Mesenteric fat pad (tissue), 1 donor: ENCODE results near the gene CSF3R. TPM values are rescaled to one million over a fixed set of nuclear protein-coding genes. Genes with fewer than 3 reads are reported as not detected.
"Not testable (repeated sequence)": the region's sequence is repeated elsewhere in the genome, so short reads cannot be mapped to it uniquely, and the experiment has no call there.

Source experiments
- DNase-seq: peaks from one replicate; pipeline ENCODE4 v3.0.0-alpha.2; 2020; ENCODE audit warnings: low spot score
- total RNA-seq: library from RNA; stranded (reverse); fragmentation: NEBNext Ultra II Directional; extraction: Animal tissue kit (Norgen Biotek cat#: 25700); gene quantifications from one replicate; pipeline ENCODE4 v1.2.1, GENCODE V29; 2021
- donor health status: DM: yes; HTN: yes; CAD: no.

The CSF3R gene
- total RNA-seq, 1 donor from 2014 or later: 82.0 TPM

GRCh38 chr1:36484099-36484498, 1.4 kb upstream of the CSF3R start:
- peak; percentile 9 for DNase-seq

GRCh38 chr1:36481771-36482723, 666 bp downstream of the CSF3R start:
- DNase-seq: peak; percentile 82

DNA sequence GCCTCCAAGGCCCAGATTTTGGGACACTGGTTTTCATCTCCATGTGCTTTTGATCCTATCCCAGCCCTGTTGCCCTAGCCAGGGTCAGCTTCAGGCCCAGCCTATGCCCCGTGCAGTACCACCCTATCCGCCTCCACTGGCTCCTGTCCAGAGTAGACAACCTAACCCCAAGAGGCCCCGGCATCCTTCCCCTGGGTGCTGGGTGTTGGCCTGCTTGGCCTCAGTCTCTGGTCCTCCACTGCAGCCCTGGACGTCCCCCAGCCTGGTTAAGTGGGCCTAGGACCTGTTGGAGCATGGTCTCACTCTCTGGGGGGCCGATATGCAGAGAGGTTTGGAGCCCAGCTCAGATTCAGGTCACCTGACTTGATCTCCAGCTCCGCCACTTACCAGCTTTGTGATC, 1.6 kb downstream of the CSF3R start:
- peak; percentile 74 for DNase-seq

DNA sequence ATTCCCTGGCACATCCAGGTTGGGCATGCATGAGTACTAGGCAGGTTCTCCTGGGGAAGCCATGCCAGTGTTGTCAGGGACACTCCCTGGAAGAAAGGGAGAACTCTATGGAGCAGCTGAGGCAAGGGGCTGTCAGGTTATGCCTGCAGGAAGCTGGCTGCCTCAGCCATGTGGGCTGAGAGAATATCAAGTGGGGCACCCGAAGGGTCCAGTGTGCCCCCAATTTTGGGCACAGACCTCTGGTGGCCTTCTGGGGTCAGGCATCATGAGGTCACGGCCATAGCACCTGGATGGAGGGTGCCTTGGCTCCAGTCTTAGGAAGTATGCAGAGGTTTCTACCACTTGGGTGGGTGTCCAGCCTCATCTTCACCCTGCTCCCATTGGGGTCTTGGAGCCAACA, 2.6 kb downstream of the CSF3R start:
- peak; percentile 74 for DNase-seq

DNA sequence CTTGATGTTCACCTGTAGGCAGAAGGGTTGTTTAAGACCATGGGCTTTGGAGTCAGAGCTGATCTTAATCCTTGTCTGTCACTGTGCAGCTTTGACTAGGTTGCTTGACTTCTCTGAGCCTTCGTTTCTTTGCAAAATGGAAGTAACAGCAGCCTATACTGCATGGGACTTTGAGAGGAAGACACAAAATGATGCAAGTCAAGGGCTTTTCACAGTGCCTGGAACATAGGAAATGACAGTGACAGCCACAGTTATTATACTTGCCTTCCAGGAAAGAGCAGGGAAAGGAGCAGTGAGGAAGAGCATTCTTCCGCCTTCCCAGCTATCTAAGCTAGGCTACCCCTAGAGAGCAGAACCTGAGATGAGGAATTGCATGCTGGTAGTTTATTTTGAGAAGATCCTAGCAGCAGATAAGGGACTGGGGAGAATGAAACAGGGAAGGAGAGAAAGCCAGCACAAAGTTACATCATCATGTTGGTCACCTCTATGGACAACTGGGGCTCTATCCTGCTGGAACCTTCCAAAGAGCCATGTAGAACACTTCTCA, 3.1 kb downstream of the CSF3R start:
- DNase-seq: no peak

DNA sequence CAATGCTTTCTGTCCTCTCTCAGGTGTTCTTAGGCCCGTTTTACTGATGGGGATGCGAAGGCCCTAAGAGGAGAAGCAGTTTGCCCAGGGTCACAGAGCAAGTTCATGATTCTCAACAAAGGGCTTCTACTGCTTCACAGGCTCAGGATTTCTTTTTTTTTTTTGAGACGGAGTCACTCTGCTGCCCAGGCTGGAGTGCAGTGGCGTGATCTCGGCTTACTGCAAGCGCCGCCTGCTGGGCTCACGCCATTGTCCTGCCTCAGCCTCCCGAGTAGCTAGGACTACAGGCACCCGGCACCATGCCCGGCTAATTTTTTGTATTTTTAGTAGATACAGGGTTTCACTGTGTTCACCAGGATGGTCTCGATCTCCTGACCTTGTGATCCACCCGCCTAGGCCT, 5.1 kb downstream of the CSF3R start:
- not testable (repeated sequence) for DNase-seq

- no peak for DNase-seq
Observed at GRCh38 chr1:36476945-36477344, 5.8 kb downstream of the CSF3R start.

GRCh38 chr1:36475910-36476604, 6.7 kb downstream of the CSF3R start:
- DNase-seq: no peak

- DNase-seq: no peak
Observed at GRCh38 chr1:36475341-36475740, 7.4 kb downstream of the CSF3R start.

GRCh38 chr1:36472656-36473055, 10.1 kb downstream of the CSF3R start:
- no peak for DNase-seq

GRCh38 chr1:36471830-36472641, 10.7 kb downstream of the CSF3R start:
- DNase-seq: no peak

- no peak for DNase-seq
Observed at GRCh38 chr1:36469163-36469562, 13.6 kb downstream of the CSF3R start.

DNA sequence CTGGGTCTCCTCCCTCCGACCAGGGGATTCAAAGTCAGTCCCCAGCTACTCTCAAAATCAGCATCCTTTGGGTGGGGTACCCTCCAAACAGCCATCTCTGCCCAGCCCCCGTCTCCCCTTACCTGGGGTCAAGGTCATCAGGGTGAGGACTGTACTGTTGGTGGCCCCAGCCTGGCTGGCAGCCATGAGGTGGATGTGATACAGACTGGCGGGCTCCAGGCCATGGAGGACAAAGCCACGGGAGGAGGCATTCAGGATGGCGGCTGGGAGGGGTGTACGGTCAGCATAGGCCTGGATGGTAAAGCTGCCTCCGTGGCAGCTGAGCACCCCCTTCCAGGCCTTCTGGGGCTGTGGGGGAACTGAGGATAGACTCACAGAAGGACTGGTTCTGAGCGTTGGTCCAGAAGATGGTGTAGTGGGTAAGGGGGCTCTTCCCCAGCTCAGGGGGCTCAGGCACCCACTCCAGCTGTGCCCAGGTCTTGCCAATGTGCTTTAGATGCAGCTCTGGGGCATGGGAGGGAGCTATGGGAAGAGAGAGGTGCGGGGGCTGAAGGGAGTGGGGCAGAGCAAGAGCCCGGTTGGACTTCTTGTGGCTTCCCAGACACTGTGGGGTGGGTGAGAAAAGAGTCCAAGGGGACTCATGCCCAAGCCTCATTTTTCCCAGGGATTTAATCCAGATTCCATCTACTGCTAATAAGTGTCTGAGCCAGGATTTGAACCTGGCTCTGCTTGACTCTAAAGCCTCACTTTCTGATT, 14.8 kb downstream of the CSF3R start:
- no peak for DNase-seq

GRCh38 chr1:36467027-36467410, 15.7 kb downstream of the CSF3R start:
- no peak for DNase-seq

GRCh38 chr1:36466370-36467026, 16.2 kb downstream of the CSF3R start:
- no peak for DNase-seq

GRCh38 chr1:36465731-36466369, 16.9 kb downstream of the CSF3R start:
- no peak for DNase-seq

DNA sequence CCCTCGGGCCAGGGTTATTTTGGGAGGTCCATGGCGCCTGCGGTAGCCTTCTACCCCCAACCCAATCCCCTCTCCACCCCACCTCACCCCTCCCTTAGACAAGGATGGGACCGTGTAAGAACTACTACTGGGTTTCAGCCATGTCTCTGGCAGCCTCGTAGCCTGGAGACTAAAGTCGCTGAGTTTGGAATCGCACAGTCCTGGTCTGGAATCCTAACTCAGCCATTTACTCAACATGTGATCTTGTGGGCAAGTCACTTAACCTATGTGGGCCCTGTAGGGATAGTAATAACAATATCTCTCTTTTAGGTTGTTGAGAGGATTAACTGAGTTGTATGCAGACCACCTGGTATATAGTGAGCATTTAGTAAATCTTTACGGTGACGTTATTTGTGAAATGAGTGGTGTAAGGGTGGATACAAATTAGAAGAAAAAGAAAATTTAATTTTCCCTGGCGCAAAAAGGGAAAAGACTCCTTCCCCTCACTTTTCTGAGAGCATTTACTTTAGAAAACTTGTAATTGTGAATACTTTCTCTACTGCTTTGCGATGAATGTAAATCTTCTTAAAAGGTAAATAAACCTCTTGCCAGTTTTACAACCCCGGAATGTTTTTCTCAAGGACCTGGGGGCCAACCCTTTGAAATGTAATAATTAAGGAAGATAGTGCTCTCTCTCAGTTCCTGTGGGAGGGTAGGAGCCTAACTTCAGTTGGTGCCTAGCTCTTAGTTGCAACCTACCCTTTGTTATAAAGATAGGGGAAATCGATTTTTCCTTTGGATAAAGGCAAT, 17.9 kb downstream of the CSF3R start:
- DNase-seq: no peak

- peak; percentile 97 for DNase-seq
Observed at GRCh38 chr1:36463803-36464604, 18.7 kb downstream of the CSF3R start, which contains the start of gene MRPS15. TSS of gene MRPS15 (minus strand) at chr1:36464384. CDS start at chr1:36464275, 109 bp downstream.
